Measurements from ENCODE around the gene HSDL2. TPM values are rescaled to one million over a fixed set of nuclear protein-coding genes. Genes with fewer than 3 reads are reported as not detected.

Gene HSDL2
- total RNA-seq, 1 donor from 2014 or later: 15.2 TPM

DNA sequence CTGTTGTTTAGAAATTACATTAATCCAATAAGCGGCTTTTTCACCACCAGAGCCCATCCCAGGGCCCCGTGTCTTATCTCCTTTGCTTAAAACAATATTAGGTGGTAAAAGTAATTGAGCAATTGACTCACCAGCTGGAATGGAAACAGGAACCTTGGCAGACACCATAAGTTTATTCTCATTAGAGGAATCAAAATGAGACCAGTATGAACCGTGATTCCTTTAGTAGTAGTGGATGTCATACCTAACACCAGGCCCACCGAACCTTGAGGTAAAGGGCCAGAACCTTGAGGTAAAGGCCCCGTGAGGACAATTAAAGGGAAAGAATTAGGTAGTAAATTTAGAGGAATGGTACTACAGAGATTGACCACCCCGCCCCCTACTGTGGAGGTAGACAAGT is 16.5 kb downstream of the HSDL2 start:
- TF ChIP-seq, protein P1, sequence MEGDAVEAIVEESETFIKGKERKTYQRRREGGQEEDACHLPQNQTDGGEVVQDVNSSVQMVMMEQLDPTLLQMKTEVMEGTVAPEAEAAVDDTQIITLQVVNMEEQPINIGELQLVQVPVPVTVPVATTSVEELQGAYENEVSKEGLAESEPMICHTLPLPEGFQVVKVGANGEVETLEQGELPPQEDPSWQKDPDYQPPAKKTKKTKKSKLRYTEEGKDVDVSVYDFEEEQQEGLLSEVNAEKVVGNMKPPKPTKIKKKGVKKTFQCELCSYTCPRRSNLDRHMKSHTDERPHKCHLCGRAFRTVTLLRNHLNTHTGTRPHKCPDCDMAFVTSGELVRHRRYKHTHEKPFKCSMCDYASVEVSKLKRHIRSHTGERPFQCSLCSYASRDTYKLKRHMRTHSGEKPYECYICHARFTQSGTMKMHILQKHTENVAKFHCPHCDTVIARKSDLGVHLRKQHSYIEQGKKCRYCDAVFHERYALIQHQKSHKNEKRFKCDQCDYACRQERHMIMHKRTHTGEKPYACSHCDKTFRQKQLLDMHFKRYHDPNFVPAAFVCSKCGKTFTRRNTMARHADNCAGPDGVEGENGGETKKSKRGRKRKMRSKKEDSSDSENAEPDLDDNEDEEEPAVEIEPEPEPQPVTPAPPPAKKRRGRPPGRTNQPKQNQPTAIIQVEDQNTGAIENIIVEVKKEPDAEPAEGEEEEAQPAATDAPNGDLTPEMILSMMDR (IDR thresholded peaks at IDR 0.05; ENCODE audit: insufficient read depth, low read length, poor library complexity, severe bottlenecking): no peak
- no peak for DNase-seq (ENCODE audit: low read depth)
- Histone ChIP-seq H3K27me3 (ENCODE audit: control insufficient read depth, insufficient read depth, low read length) (no peaks in the 10 kb centered on the region), H3K36me3 (ENCODE audit: control insufficient read depth, insufficient read depth, low read length) (no peaks in the 10 kb centered on the region), H3K4me3 (ENCODE audit: low read depth, low read length) (no peak overlapping the region)

DNA sequence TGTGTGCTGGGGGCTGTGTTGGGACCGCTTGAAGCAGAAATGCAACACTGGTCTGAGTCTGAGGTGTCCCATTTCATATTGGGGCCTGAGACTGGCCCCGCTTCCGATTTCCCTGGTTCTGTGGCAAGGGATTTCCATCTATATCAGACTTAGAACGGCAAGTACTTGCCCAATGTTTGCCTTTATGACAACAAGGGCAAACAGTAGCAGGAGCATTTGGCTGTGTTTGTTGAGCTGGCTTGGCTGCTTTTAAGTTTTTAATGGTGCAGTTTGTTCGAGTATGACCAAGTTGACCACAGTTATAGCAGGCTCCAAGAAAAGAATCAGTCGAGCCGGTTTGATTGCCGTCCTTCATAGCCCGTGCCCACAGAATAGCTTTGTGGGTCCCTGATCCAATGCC is 17.0 kb downstream of the HSDL2 start:
- TF ChIP-seq, protein P1 (IDR thresholded peaks at IDR 0.05; ENCODE audit: insufficient read depth, low read length, poor library complexity, severe bottlenecking): no peak

DNA sequence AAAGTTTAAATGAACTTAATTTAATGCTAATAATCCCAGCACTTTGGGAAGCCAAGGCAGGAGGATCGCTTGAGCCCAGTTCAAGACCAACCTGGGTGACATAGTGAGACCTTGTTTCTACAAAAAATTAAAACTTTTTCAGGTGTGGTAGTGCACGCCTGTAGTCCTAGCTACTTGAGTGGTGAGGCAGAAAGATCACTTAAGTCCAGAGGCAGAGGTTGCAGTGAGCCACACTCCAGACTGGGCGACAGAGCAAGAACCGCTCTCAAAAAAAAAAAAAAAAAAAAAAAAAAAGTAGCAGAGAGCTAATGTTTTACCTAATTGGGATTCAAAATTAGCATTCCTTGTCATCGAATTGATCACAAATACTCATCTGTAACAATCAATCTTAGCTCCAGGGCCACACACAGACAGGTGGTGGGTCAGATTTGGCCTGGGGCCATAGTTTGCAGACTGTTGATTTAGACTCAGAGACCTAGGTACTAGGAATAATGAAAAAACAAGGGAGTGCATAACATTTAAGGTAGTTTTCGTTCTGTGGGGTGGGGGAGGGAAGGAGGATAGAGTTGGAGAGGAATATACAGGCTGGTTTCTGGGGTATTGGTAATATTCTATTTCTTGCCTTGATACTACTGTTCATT is 21.4 kb downstream of the HSDL2 start:
- Histone ChIP-seq H3K27me3 (ENCODE audit: control insufficient read depth, insufficient read depth, low read length) (no peaks in the 10 kb centered on the region), H3K36me3 (ENCODE audit: control insufficient read depth, insufficient read depth, low read length) (no peaks in the 10 kb centered on the region), H3K4me3 (ENCODE audit: low read depth, low read length) (no peak overlapping the region)
- DNase-seq (ENCODE audit: low read depth): no peak
- TF ChIP-seq, protein P1 (IDR thresholded peaks at IDR 0.05; ENCODE audit: insufficient read depth, low read length, poor library complexity, severe bottlenecking): no peak

More for the DNA sequence above, 17.0 kb downstream of the HSDL2 start:
- no peak for DNase-seq (ENCODE audit: low read depth)
- Histone ChIP-seq H3K36me3 (ENCODE audit: control insufficient read depth, insufficient read depth, low read length) (no peaks in the 10 kb centered on the region), H3K4me3 (ENCODE audit: low read depth, low read length) (no peak overlapping the region), H3K27me3 (ENCODE audit: control insufficient read depth, insufficient read depth, low read length) (no peaks in the 10 kb centered on the region)

DNA sequence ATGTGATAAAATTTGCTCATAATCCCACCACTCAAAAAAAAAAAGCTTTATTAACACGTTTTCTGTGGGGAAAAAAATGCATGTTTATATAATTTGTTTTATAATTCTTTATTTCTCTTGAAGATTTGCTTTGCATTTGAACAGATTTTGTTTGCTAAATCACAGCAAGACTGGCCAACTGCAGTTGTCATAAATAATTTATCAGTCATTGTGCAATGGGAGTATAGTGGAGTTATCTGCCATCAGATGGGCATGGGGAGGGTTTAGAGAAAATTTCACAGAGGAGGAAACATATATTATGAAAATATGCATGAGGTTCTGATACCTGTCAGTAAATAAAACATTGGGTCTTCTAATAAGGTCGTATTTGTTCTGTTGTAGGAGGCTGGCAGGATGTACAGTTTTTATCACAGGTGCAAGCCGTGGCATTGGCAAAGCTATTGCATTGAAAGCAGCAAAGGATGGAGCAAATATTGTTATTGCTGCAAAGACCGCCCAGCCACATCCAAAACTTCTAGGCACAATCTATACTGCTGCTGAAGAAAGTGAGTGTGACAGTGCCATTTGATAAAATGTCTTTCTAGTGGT is 23.8 kb downstream of the HSDL2 start:
- Histone ChIP-seq H3K4me3 (ENCODE audit: low read depth, low read length) (no peak overlapping the region), H3K27me3 (ENCODE audit: control insufficient read depth, insufficient read depth, low read length) (no peaks in the 10 kb centered on the region), H3K36me3 (ENCODE audit: control insufficient read depth, insufficient read depth, low read length) (no peaks in the 10 kb centered on the region)
- no peak for DNase-seq (ENCODE audit: low read depth)
- TF ChIP-seq, protein P1 (IDR thresholded peaks at IDR 0.05; ENCODE audit: insufficient read depth, low read length, poor library complexity, severe bottlenecking): no peak

DNA sequence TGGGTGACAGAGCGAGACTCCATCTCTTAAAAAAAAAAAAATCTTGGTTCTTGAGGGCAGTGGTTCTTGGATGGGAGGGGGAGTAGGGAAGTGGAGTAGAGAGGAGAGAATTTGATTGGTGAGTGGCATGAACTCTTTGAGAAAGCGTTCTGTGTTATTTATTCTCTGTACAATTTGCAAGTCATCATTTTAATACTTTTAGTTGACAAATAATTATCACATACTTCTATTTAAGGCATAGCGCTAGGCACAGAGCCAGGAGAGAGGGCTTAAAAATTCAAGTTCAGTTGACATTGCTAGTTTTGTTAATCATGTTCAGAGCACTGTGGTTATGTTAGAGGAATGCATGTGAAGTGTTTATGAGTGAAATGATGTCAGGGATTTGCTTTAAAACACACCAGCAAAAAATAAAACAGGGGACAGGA is 24.6 kb downstream of the HSDL2 start:
- TF ChIP-seq, protein P1 (IDR thresholded peaks at IDR 0.05; ENCODE audit: insufficient read depth, low read length, poor library complexity, severe bottlenecking): no peak

DNA sequence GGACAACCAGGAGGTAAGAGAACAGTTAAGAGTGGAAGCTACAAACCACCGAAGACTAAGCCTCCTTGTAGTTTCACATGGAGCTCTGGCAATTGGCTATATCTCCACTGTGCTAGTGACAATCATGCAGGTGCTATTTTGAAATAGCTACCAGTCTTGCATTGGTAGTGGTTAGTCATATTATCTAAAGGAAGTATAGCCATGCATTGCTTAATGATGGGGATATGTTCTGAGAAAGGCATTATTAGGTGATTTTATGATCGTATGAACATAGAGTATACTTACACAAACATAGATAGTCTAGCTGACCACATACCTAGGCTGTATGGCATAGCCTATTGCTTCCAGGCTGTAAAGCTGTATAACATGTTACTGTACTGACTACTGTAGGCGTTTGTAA is 28.4 kb downstream of the HSDL2 start:
- Histone ChIP-seq H3K36me3 (ENCODE audit: control insufficient read depth, insufficient read depth, low read length) (no peaks in the 10 kb centered on the region), H3K4me3 (ENCODE audit: low read depth, low read length) (no peak overlapping the region), H3K27me3 (ENCODE audit: control insufficient read depth, insufficient read depth, low read length) (no peaks in the 10 kb centered on the region)
- TF ChIP-seq, protein P1 (IDR thresholded peaks at IDR 0.05; ENCODE audit: insufficient read depth, low read length, poor library complexity, severe bottlenecking): no peak
- no peak for DNase-seq (ENCODE audit: low read depth)

More for the DNA sequence above, 24.6 kb downstream of the HSDL2 start:
- no peaks in the 10 kb centered on the region for H3K27me3 ChIP-seq (ENCODE audit: control insufficient read depth, insufficient read depth, low read length)
- no peaks in the 10 kb centered on the region for H3K36me3 ChIP-seq (ENCODE audit: control insufficient read depth, insufficient read depth, low read length)
- H3K4me3 ChIP-seq (ENCODE audit: low read depth, low read length): no peak overlapping the region
- no peak for DNase-seq (ENCODE audit: low read depth)

Data from kidney epithelial cell (primary cell).